GM12878 (cell line): ENCODE results near the gene TACR2.

Experiments
- ATF2 ChIP-seq: IDR thresholded peaks from 2 replicates; pipeline ENCODE4 v1.6.1; 2012; ENCODE audit warnings: low read length, inconsistent platforms
- BCL3 ChIP-seq: IDR thresholded peaks from 2 replicates; pipeline ENCODE4 v1.6.1; 2011; ENCODE audit warnings: borderline replicate concordance, low read depth, mild to moderate bottlenecking, moderate library complexity, low read length; ENCODE audit not compliant: insufficient read depth, poor library complexity, severe bottlenecking
- EP300 ChIP-seq, 2 experiments: fragments of 150-350 bp in 1 of 2; IDR thresholded peaks; 2 replicates each; pipeline ENCODE4 v1.6.1; 2011 to 2012; ENCODE audit warnings: low read depth in 2 of 2, low read length in 2 of 2, borderline replicate concordance in 1 of 2, improper control_type of control experiment in 1 of 2, inconsistent platforms in 1 of 2; ENCODE audit not compliant: control insufficient read depth in 1 of 2
- ETV6 ChIP-seq, 2 experiments: fragments of 450-650 bp in 1 of 2; IDR thresholded peaks in 1 of 2; conservative IDR thresholded peaks in 1 of 2; 2 replicates each; pipeline ENCODE4 v1.6.1; 2014; ENCODE audit warnings: antibody characterized with exemption in 1 of 2, borderline replicate concordance in 1 of 2, low read depth in 1 of 2, mild to moderate bottlenecking in 1 of 2, moderate library complexity in 1 of 2
- JUND ChIP-seq: IDR thresholded peaks from 2 replicates; pipeline ENCODE4 v1.6.1; 2012; ENCODE audit warnings: low read depth, mild to moderate bottlenecking, low read length, improper control_type of control experiment, moderate library complexity
- NR2F1 ChIP-seq: fragments of 450-650 bp; conservative IDR thresholded peaks from 2 replicates; pipeline ENCODE4 v1.6.1; 2017; ENCODE audit warnings: mild to moderate bottlenecking
- SREBF2 ChIP-seq: IDR thresholded peaks from 2 replicates; pipeline ENCODE4 v1.6.1; 2012; ENCODE audit warnings: mild to moderate bottlenecking, low read length
- TF ChIP-seq, protein P1 (sequence below), 3 experiments: IDR thresholded peaks in 2 of 3; conservative IDR thresholded peaks in 1 of 3; 2 replicates each; pipeline ENCODE4 v1.5.1; 2011; ENCODE audit warnings: low read depth in 3 of 3, low read length in 3 of 3, mild to moderate bottlenecking in 3 of 3, control low read depth in 2 of 3, moderate library complexity in 2 of 3, inconsistent platforms in 1 of 3, mixed read lengths in 1 of 3; ENCODE audit not compliant: control insufficient read depth in 2 of 3, insufficient read depth in 1 of 3; ENCODE audit errors: extremely low read depth in 1 of 3

DNA sequence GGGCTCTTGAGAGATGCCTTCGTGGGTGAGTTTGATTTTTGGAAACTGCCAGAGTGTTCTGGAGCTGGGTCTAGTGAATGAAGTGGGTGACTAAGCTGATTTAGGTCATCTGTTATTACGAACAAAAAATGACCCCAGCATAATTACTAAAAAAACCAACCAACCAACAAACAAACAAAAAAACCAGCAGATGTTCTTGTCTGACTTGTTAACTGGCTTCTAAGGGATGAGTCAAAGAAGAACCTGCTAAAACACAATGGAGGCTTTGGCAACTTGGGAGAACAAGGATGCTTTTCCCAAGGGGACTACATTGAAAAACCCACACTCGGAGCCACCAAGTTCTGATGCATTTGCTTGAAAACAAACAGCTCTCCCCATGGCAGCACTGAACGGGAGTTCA lies 11.5 kb downstream of the TACR2 start:
- TF ChIP-seq JUND (no peak), ATF2 (no peak), EP300 (IDR thresholded peaks at IDR 0.05; ENCODE audit: borderline replicate concordance in 1 of 2, control insufficient read depth in 1 of 2, low read depth in 2 of 2, low read length in 2 of 2) (no peak), SREBF2 (no peak), ETV6 (conservative IDR thresholded peaks at IDR 0.05 in 1 of 2, IDR thresholded peaks at IDR 0.05 in 1 of 2; ENCODE audit: borderline replicate concordance in 1 of 2, low read depth in 1 of 2) (no peak), BCL3 (no peak), NR2F1 (no peak)
- TF ChIP-seq, protein P1, sequence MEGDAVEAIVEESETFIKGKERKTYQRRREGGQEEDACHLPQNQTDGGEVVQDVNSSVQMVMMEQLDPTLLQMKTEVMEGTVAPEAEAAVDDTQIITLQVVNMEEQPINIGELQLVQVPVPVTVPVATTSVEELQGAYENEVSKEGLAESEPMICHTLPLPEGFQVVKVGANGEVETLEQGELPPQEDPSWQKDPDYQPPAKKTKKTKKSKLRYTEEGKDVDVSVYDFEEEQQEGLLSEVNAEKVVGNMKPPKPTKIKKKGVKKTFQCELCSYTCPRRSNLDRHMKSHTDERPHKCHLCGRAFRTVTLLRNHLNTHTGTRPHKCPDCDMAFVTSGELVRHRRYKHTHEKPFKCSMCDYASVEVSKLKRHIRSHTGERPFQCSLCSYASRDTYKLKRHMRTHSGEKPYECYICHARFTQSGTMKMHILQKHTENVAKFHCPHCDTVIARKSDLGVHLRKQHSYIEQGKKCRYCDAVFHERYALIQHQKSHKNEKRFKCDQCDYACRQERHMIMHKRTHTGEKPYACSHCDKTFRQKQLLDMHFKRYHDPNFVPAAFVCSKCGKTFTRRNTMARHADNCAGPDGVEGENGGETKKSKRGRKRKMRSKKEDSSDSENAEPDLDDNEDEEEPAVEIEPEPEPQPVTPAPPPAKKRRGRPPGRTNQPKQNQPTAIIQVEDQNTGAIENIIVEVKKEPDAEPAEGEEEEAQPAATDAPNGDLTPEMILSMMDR (IDR thresholded peaks at IDR 0.05 in 2 of 3, conservative IDR thresholded peaks at IDR 0.05 in 1 of 3; ENCODE audit: control insufficient read depth in 2 of 3, extremely low read depth in 1 of 3, insufficient read depth in 1 of 3, low read depth in 3 of 3, low read length in 3 of 3): no peak
